GM12874 (cell line): ENCODE data around the gene B3GLCT.

Experiments
- TF ChIP-seq, protein P1 (sequence below): IDR thresholded peaks from 2 replicates; pipeline ENCODE4 v1.5.1; 2011; ENCODE audit warnings: low read depth, mild to moderate bottlenecking, control low read depth, low read length, moderate library complexity; ENCODE audit not compliant: insufficient read depth

The B3GLCT gene

DNA sequence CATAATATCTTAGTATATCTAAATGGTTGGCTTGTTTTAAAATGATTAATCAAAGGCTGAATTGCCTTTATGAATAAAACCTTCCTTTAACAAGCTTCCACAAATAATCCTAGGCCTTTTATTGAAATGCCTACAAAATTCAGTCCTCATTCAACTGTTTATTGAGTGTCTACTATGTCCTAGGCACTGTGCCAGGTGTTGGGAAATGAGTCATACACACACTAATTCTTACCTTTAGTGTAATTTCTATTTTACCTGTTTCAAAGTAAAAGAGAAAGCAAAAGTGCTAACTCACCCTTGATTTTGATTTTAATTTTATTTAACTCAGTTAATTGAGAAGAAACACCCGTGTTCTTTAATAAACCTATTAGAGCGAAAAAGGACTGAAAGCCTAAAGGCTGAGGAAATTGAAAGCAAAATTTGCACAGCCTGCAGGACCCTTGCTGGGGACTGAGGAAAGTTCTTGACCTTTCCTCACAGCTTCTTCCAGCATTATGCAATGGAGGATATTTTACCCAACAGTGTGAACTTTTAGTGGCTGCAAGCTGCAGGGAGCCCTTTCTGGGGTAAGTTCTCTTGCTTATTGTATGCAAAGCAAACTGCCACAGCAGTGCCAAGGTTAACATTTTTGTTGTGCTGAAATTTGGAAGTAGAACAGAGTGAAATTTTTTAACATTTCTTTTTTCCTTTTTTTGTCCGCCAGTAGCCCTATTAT, 83.1 kb downstream of the B3GLCT start:
- TF ChIP-seq, protein P1, sequence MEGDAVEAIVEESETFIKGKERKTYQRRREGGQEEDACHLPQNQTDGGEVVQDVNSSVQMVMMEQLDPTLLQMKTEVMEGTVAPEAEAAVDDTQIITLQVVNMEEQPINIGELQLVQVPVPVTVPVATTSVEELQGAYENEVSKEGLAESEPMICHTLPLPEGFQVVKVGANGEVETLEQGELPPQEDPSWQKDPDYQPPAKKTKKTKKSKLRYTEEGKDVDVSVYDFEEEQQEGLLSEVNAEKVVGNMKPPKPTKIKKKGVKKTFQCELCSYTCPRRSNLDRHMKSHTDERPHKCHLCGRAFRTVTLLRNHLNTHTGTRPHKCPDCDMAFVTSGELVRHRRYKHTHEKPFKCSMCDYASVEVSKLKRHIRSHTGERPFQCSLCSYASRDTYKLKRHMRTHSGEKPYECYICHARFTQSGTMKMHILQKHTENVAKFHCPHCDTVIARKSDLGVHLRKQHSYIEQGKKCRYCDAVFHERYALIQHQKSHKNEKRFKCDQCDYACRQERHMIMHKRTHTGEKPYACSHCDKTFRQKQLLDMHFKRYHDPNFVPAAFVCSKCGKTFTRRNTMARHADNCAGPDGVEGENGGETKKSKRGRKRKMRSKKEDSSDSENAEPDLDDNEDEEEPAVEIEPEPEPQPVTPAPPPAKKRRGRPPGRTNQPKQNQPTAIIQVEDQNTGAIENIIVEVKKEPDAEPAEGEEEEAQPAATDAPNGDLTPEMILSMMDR = no peak

DNA sequence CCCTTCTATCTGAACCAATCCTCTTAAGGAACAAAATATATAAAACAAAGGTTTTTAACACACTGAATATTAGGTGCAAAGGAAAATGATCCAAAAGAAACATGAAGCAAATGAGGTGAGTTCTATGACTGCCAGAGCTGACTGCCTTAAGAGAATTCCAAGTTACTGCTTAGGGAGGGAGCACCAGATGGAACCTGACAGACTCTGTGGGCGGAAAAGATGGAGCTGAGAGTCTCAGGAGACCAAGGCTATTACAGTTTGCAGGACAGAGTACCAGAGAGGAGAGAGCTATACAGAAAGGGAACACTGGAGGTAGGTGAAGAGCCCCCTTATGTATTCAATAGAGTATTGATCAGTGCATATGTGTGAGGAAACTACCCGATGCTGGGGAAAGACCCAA, 87.2 kb downstream of the B3GLCT start:
- TF ChIP-seq, protein P1 = no peak

DNA sequence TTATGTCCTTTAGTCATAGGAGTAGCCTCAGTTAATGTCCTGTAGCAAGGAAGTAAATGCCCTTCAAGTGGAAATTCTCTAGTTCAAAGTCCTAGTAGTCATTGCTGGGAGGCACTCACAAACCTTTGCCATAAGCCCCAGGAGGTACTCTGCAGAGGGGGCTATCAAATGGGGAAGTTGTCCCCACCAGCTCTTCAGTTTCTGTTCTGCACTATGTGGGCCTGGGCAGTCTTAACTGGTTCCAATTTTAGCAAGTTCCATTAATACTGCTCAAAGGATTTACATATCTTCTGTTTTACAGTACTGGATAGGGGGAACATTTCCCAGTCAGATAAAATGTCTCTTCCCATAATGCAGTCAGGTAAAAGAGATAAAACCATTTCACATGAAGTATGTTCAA, 101.3 kb downstream of the B3GLCT start:
- TF ChIP-seq, protein P1 = no peak

DNA sequence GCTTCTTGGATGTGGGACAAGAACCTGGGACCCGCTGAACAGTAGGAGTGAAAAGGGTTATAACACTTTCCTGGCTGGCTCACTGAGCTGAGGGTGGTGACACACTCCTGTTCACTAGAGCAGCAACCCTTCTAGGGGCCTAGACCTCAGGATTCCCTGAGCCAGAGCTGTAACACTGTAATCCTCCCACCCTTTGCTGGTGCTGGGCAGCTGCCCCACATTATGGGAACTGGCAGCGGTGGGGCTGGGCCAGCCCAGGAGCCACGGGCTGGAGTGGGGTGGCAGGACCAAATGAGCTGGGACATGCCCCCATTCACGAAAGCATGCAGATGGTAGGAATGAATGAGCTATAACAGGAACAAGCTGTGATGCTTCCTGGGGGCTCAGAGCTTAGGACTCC, 110.6 kb downstream of the B3GLCT start:
- TF ChIP-seq, protein P1 = no peak

DNA sequence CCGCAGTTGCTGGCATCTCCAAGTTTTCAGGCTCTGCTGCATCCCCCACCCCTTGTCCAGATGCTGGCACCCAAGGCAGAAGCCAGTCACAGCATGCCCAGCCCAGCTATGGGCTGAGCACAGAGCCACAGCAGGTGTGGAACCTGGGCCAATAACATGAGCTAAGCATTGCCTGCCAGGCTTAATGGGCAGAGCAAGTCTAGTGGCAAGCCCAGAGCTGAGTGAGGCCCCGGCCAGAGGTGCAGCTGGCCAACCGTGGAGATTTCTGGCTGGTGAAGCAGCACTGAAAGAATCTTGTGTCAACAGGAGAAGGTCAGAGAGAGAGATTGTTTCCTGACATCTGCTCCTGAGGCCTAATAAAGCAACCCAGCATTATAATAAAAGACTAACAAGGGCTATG, 111.0 kb downstream of the B3GLCT start:
- TF ChIP-seq, protein P1 = no peak

DNA sequence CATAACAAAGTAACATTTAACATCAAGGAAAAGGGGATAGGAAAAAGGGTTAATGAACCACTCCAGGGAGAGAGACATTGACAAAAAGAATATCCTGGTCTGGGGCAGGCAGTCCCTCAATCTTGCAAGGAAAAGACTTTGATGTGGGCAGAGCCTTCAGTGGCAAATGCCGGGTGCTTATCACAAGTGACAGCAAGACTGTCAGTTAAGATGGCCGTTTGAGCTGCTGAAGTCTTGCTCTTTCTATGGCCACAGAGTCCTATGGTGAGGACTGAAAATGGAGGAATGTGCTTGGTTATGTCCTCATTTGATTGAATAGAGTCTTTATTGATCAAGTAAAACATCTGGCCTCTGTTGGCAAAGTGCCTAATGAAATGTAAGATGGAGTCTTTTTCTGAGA, 112.1 kb downstream of the B3GLCT start:
- TF ChIP-seq, protein P1 = no peak

DNA sequence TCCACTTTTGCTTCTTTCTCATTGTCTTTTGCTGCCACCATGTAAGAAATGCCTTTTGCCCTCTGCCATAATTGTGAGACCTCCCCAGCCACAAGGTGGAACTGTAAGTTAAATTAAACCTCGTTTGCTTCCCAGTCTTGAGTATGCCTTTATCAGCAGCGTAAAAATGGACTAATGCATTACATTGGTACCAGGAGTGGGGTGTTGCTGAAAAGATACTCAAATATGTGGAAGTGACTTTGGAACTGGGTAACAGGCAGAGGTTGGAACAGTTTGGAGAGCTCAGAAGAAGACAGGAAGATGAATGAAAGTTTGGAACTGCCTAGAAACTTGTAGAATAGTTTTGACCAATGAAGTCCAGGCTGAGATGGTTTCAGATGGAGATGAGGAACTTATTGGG, 115.2 kb downstream of the B3GLCT start:
- TF ChIP-seq, protein P1 = no peak

DNA sequence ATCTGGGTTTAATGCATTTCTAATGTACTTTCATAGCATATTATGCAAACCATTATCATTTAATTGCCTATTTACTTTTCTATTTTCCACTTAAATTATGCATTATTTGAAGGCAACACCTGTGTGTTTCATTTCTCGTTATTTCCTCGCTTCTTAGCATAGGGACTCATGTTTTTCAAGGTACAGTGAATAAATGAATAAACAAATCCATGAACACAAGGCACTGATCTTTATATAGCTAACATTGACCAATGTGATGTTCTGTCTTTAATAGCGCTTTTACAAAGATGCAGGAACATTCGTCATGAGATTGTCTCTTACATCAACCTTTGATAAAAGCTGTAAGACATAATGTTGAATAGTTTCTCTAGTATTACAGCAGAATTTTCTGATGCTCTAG, 121.2 kb downstream of the B3GLCT start:
- TF ChIP-seq, protein P1 = no peak
